Duodenal mucosa (tissue), 2 donors: ENCODE measurements around the gene MBNL2.
A peak's percentile ranks its signal among the peaks of the same experiment; 100 is the strongest.

Experiments
- H3K27ac ChIP-seq: one replicate; pipeline ENCODE4 v1.7.0; 2013; ENCODE audit warnings: low read depth, low read length
- H3K27me3 ChIP-seq, 2 donors: one replicate each; pipeline ENCODE4 v1.7.0; 2013; ENCODE audit warnings: low read length in 2 of 2, control low read depth in 1 of 2; ENCODE audit not compliant: insufficient read depth in 2 of 2, control insufficient read depth in 1 of 2
- H3K36me3 ChIP-seq, 2 donors: one replicate each; pipeline ENCODE4 v1.7.0; 2013; ENCODE audit warnings: low read length in 2 of 2, control low read depth in 1 of 2; ENCODE audit not compliant: insufficient read depth in 2 of 2, control insufficient read depth in 1 of 2
- H3K4me1 ChIP-seq, 2 donors: one replicate each; pipeline ENCODE4 v1.7.0; 2013; ENCODE audit warnings: low read length in 2 of 2, control low read depth in 1 of 2; ENCODE audit not compliant: insufficient read depth in 2 of 2, control insufficient read depth in 1 of 2
- H3K4me3 ChIP-seq, 2 donors: one replicate each; pipeline ENCODE4 v1.7.0; 2013; ENCODE audit warnings: low read length in 2 of 2, low read depth in 1 of 2
- H3K9ac ChIP-seq, 2 donors: one replicate each; pipeline ENCODE4 v1.7.0; 2013; ENCODE audit warnings: low read length in 2 of 2, low read depth in 1 of 2
- H3K9me3 ChIP-seq, 2 donors: one replicate each; pipeline ENCODE4 v1.7.0; 2013; ENCODE audit warnings: low read length in 2 of 2, control low read depth in 1 of 2; ENCODE audit not compliant: control insufficient read depth in 1 of 2

Gene MBNL2

GRCh38 chr13:97221989-97222700 is at the start of gene MBNL2:
MBNL2 (plus strand) TSS chr13:97222333; CDS start chr13:97276236, 53,903 bp downstream.
- H3K9me3 ChIP-seq = no peaks in the 10 kb centered on the region
- no peaks in the 10 kb centered on the region for H3K27me3 ChIP-seq
- peak within 1 kb of the TSS; percentile 83 for H3K27ac ChIP-seq
- peaks cover 32 to 37% of the 10 kb centered on the region in 2 donors for H3K4me1 ChIP-seq
- peak within 1 kb of the TSS; percentile 80 to 92 for H3K4me3 ChIP-seq
- peak within 1 kb of the TSS; percentile 81 to 92 for H3K9ac ChIP-seq
- H3K36me3 ChIP-seq = no peaks in the 10 kb centered on the region

- no peaks in the 10 kb centered on the region for H3K36me3 ChIP-seq
- no peak overlapping the region for H3K9ac ChIP-seq
- no peaks in the 10 kb centered on the region for H3K27me3 ChIP-seq
- no peaks in the 10 kb centered on the region for H3K4me1 ChIP-seq
- no peaks in the 10 kb centered on the region for H3K9me3 ChIP-seq
- no peak overlapping the region for H3K27ac ChIP-seq
- no peak overlapping the region for H3K4me3 ChIP-seq
Observed at GRCh38 chr13:97174638-97175037, 47.5 kb upstream of the MBNL2 start.

DNA sequence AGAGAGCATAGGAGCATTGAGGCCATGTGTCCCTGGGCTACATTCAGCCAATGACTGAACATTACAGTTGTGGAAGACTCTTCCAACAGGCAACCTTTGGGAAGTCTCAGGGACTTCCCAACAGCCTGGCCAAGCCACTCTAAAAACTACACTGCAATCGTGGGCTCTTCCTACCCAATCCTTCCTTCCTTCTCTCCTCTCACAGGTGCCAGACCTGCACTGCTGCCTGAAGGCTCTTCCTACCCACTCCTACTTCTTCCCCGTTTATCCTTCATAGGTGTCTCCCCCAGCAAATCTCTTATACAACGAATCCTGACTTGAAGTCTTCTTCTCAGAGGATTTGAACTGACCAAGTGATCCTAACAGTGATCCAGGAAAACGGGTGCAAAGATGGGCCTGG is 47.1 kb upstream of the MBNL2 start:
- no peaks in the 10 kb centered on the region for H3K4me1 ChIP-seq
- no peaks in the 10 kb centered on the region for H3K36me3 ChIP-seq
- no peak overlapping the region for H3K4me3 ChIP-seq
- H3K9me3 ChIP-seq = no peaks in the 10 kb centered on the region
- H3K9ac ChIP-seq = no peak overlapping the region
- H3K27me3 ChIP-seq = no peaks in the 10 kb centered on the region
- no peak overlapping the region for H3K27ac ChIP-seq

- Histone ChIP-seq H3K4me3 (no peak overlapping the region), H3K9ac (no peak overlapping the region), H3K4me1 (no peaks in the 10 kb centered on the region), H3K27me3 (no peaks in the 10 kb centered on the region), H3K27ac (no peak overlapping the region), H3K9me3 (no peaks in the 10 kb centered on the region), H3K36me3 (no peaks in the 10 kb centered on the region)
Observed at GRCh38 chr13:97179501-97179900, 42.6 kb upstream of the MBNL2 start.

DNA sequence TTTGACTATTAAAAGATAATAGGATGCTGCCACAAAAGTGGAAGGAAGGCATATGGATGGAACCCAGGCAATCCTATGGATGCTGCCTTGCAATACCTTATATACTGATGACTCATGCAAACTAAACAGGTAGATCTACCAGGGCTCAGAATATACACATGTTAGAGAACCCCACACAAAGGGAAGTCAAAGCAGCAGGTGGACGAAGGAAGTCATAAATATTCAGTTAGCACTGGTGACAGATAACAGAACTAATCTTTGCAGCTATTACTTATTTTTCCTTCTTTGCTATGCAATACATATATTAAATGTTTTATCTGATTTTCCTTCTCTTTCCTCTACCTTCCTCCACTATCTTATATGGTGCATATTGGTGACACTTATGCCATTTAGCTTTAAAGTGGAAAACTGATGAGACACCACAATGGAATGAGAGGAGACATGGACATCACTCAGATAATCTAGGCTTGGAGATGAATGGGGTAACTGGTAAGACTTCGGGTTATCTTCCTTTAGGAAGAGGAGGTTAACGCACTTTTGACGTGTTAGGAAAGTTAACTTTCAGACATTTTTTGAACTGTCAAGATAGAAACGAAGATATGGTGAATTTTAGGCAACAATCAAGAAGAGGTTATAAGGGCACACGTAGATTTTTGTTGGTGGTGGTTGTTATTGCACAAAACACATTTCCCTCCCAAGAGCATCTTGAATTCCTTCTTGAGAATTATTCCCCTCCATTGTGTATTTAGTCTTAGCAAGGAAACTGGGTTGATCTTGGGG is 39.8 kb upstream of the MBNL2 start:
- no peaks in the 10 kb centered on the region for H3K27me3 ChIP-seq
- no peaks in the 10 kb centered on the region for H3K36me3 ChIP-seq
- no peaks in the 10 kb centered on the region for H3K9me3 ChIP-seq
- H3K27ac ChIP-seq = no peak overlapping the region
- no peak overlapping the region for H3K4me3 ChIP-seq
- H3K4me1 ChIP-seq = no peaks in the 10 kb centered on the region
- no peak overlapping the region for H3K9ac ChIP-seq

GRCh38 chr13:97185291-97185690 is 36.8 kb upstream of the MBNL2 start:
- Histone ChIP-seq H3K36me3 (no peaks in the 10 kb centered on the region), H3K4me3 (no peak overlapping the region), H3K4me1 (no peaks in the 10 kb centered on the region), H3K9me3 (no peaks in the 10 kb centered on the region), H3K27ac (no peak overlapping the region), H3K27me3 (no peaks in the 10 kb centered on the region), H3K9ac (no peak overlapping the region)

GRCh38 chr13:97185751-97186150 is 36.4 kb upstream of the MBNL2 start:
- H3K4me1 ChIP-seq = no peaks in the 10 kb centered on the region
- H3K9ac ChIP-seq = no peak overlapping the region
- no peaks in the 10 kb centered on the region for H3K27me3 ChIP-seq
- H3K36me3 ChIP-seq = no peaks in the 10 kb centered on the region
- H3K4me3 ChIP-seq = no peak overlapping the region
- H3K27ac ChIP-seq = no peak overlapping the region
- H3K9me3 ChIP-seq = no peaks in the 10 kb centered on the region

DNA sequence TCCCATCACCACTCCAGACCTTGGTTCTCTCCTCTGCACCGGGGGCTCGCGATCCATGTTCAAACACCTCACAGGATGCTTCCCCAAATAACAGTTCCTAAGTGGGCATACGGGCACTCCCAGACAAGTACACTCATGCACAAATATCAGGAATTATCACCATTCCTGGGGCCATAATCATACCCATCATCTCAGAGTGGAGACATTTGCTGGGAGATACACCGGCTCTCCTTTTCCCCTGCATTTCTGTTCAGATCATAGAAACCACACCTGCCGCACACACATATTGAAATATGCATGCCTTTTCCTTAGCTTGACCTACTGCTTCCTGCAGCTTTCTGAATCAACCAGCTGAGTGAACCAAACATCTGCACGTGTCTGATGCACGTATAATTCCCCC is 33.9 kb upstream of the MBNL2 start:
- Histone ChIP-seq H3K27ac (no peak overlapping the region), H3K4me1 (peaks cover 11 to 14% of the 10 kb centered on the region in 2 donors), H3K9me3 (no peaks in the 10 kb centered on the region), H3K9ac (no peak overlapping the region), H3K27me3 (no peaks in the 10 kb centered on the region), H3K36me3 (no peaks in the 10 kb centered on the region), H3K4me3 (no peak overlapping the region)

DNA sequence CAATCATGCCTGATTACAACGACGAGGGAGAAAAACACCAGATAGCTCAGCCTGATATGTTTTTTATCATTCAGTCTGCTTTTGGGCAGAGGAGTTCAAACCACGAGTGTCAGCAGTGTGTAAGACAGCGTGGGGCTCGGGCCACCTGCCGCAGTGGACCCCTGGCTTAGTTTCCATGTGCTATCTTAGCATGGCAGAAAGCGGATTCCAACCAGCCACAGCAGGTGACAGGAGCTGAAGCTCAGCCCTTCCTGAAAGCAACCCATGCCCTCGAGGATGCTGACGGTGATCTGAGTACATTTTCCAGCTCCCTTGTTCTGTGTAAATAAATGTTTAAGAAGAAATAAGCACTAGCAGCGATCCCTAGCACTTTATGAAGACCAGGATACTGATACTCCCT is 32.2 kb upstream of the MBNL2 start:
- Histone ChIP-seq H3K27ac (no peak overlapping the region), H3K9ac (no peak overlapping the region), H3K9me3 (no peaks in the 10 kb centered on the region), H3K36me3 (no peaks in the 10 kb centered on the region), H3K4me1 (peaks cover 11 to 14% of the 10 kb centered on the region in 2 donors), H3K4me3 (no peak overlapping the region), H3K27me3 (no peaks in the 10 kb centered on the region)

- no peak overlapping the region for H3K27ac ChIP-seq
- H3K36me3 ChIP-seq = no peaks in the 10 kb centered on the region
- H3K27me3 ChIP-seq = no peaks in the 10 kb centered on the region
- H3K4me1 ChIP-seq = peaks cover 11 to 14% of the 10 kb centered on the region in 2 donors
- H3K4me3 ChIP-seq = no peak overlapping the region
- no peak overlapping the region for H3K9ac ChIP-seq
- no peaks in the 10 kb centered on the region for H3K9me3 ChIP-seq
Observed at GRCh38 chr13:97191142-97191541, 31.0 kb upstream of the MBNL2 start.
